Ovary (tissue), 3 donors: ENCODE measurements around the gene PCDHGB6.
"Not testable (repeated sequence)": the region's sequence is repeated elsewhere in the genome, so short reads cannot be mapped to it uniquely, and the experiment has no call there.

Experiments
- EP300 ChIP-seq: sonication (generic); formaldehyde crosslinking; IDR thresholded peaks from one replicate; pipeline ENCODE4 v1.6.1; 2017; ENCODE audit warnings: antibody characterized with exemption
- POLR2A ChIP-seq: fragments of 450-650 bp; IDR thresholded peaks from one replicate; pipeline ENCODE4 v1.6.1; 2017; ENCODE audit warnings: antibody characterized with exemption, mild to moderate bottlenecking, moderate library complexity
- TF ChIP-seq, protein P1 (sequence below), 3 donors: fragments of 450-650 bp in 2 of 3; fragments of 200-600 bp in 1 of 3; IDR thresholded peaks; one replicate each; pipeline versions ENCODE4 v1.5.1 to v1.8.0; 2016 to 2022; ENCODE audit warnings: antibody characterized with exemption in 3 of 3, mild to moderate bottlenecking in 1 of 3
- donor health status: DM: no; HTN: no; CAD: no.

DNA sequence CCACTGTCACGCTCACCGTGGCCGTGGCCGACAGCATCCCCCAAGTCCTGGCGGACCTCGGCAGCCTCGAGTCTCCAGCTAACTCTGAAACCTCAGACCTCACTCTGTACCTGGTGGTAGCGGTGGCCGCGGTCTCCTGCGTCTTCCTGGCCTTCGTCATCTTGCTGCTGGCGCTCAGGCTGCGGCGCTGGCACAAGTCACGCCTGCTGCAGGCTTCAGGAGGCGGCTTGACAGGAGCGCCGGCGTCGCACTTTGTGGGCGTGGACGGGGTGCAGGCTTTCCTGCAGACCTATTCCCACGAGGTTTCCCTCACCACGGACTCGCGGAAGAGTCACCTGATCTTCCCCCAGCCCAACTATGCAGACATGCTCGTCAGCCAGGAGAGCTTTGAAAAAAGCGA is 24.9 kb downstream of the PCDHGB6 start:
- TF ChIP-seq POLR2A, EP300: not testable (repeated sequence)
- TF ChIP-seq, protein P1, sequence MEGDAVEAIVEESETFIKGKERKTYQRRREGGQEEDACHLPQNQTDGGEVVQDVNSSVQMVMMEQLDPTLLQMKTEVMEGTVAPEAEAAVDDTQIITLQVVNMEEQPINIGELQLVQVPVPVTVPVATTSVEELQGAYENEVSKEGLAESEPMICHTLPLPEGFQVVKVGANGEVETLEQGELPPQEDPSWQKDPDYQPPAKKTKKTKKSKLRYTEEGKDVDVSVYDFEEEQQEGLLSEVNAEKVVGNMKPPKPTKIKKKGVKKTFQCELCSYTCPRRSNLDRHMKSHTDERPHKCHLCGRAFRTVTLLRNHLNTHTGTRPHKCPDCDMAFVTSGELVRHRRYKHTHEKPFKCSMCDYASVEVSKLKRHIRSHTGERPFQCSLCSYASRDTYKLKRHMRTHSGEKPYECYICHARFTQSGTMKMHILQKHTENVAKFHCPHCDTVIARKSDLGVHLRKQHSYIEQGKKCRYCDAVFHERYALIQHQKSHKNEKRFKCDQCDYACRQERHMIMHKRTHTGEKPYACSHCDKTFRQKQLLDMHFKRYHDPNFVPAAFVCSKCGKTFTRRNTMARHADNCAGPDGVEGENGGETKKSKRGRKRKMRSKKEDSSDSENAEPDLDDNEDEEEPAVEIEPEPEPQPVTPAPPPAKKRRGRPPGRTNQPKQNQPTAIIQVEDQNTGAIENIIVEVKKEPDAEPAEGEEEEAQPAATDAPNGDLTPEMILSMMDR (IDR thresholded peaks at IDR 0.05), result not testable (repeated sequence)
